GM19238 (cell line): ENCODE results near the gene HEMK1.
A peak's percentile ranks its signal among the peaks of the same experiment; 100 is the strongest.

Experiments
- DNase-seq: peaks from one replicate; pipeline ENCODE4 v3.0.0; 2011; ENCODE audit warnings: low spot score; ENCODE audit not compliant: insufficient read length

The HEMK1 gene, protein sequence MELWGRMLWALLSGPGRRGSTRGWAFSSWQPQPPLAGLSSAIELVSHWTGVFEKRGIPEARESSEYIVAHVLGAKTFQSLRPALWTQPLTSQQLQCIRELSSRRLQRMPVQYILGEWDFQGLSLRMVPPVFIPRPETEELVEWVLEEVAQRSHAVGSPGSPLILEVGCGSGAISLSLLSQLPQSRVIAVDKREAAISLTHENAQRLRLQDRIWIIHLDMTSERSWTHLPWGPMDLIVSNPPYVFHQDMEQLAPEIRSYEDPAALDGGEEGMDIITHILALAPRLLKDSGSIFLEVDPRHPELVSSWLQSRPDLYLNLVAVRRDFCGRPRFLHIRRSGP

DNA sequence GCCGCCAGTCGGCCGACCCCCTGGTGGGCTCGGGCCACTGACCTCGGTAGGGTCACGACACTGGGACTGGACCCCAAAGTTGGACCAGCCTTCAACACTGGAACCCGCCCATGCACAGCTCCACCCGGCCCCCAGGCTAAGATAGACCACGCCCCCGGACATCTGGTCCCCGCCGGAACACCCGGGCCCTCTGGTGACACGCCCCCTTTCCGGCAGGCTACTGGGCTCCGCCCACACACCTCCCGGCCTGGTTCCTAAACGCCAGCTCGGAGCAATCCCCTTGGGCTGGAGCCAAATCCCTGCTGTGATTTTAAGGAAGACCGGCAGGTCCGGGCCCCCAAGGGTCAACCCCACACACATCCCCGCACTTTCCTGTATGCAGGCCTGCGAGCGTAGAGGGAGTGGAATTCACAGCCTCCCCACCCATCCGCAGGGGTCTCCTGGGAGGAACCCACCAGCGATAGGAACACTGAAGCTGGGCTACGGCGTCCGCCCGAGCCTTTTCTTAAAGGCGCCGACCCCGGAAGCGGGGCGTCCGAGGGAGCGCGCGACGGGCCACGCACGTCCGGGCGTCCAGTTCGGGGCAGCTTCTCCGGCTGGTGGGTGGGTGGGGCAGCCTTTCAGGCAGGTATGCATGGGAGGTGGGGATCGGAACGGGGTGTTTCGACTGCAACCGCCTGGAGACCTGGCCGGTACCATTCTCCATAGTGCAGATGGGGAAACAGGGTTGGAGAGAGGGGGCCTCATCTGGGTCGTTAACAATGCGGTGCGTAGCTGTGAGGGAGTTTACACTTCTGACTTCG is at the start of gene HEMK1:
Gene HEMK1 (plus strand): TSS at position 576 of the 803 bp plus-strand sequence. CDS start 1,583 bp downstream, outside the sequence.
- peak; percentile 97 for DNase-seq

DNA sequence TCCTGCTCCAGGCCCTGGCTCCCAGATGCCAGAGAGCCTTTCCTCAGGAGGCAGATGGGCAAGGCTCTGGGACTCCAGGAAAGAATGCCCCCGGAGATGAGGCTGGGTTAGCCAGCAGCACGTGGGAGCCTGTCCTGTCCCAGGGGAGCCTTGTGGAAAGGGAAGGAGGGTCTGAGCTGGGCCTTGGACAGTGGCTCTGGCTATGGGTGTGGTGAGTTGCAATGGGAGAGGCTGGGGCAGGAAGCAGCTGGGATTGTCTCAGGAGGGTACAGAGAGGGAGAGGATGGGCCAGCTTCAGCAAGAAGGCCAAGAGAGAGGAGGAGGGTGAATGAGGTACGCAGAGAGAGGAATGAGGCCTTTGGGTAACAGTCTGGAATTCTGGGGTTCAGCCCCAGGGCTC is 48.5 kb upstream of the HEMK1 start:
- no peak for DNase-seq

DNA sequence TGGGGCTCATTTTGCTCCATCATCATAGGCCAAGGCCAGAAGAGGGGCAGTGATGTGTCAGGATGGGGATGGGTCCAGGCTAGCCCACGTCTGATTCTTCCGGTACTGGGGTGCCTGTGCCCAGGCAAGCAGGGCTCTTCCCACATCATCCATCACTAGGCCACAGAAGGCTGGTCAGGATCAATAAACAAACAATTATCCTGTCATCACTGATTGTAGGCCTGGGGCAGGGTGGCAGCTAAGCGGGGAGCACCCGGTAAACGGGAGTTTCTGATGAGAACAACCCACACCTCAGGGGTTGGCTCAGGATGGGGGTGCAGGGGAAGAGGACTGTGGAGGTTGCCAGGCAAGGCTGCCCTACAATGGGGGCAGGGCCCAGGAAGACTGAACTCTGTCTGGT is 47.8 kb upstream of the HEMK1 start:
- no peak for DNase-seq

DNA sequence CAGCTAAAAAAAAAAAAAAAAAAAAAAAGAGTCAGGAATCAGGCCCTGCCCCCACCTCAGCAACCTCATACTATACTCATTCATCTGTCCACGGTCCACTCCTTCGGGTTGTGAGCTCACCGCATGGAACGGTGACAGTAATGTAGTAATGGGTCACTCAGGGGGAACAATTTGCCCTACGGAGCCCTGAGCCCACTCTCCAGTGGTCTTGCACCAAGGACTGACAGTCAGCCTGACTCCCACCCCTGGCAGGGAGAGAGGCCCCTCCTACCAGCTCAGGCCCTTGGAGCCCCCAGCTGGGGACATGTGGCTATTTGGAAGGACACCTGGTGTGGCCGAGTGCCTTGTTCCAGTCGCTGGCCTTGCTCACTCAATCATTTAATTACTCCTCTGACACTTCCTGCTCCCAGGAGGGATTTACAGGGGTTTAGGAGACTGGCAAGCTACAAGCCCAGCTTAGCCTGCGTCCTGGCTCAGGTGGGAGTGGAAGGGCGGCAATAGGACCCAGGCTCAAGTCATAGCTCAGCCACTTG is 46.0 kb upstream of the HEMK1 start:
- no peak for DNase-seq

DNA sequence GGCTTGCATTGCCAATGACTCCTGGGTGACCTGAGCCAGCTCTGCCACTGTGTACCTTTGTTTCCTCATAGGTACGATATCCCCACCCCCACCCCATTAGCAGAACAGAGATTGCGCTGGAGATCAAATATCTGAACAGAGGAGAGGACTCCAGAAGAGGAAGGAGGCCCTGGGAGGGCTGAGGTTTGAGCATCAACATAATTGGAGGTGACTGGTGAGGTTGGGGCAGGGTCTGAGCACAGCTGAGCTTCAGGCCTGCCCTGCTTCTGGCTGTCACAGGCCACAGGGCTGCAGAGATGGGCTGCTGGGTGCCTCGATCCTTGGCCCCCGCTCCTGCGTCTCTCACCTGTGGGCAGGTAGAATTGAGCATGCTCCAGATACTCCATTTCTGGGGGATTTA is 44.6 kb upstream of the HEMK1 start:
- DNase-seq: no peak

GRCh38 chr3:50525191-50525910 is 44.0 kb upstream of the HEMK1 start:
- no peak for DNase-seq

- peak; percentile 51 for DNase-seq
Observed at GRCh38 chr3:50525987-50526386, 43.3 kb upstream of the HEMK1 start.

DNA sequence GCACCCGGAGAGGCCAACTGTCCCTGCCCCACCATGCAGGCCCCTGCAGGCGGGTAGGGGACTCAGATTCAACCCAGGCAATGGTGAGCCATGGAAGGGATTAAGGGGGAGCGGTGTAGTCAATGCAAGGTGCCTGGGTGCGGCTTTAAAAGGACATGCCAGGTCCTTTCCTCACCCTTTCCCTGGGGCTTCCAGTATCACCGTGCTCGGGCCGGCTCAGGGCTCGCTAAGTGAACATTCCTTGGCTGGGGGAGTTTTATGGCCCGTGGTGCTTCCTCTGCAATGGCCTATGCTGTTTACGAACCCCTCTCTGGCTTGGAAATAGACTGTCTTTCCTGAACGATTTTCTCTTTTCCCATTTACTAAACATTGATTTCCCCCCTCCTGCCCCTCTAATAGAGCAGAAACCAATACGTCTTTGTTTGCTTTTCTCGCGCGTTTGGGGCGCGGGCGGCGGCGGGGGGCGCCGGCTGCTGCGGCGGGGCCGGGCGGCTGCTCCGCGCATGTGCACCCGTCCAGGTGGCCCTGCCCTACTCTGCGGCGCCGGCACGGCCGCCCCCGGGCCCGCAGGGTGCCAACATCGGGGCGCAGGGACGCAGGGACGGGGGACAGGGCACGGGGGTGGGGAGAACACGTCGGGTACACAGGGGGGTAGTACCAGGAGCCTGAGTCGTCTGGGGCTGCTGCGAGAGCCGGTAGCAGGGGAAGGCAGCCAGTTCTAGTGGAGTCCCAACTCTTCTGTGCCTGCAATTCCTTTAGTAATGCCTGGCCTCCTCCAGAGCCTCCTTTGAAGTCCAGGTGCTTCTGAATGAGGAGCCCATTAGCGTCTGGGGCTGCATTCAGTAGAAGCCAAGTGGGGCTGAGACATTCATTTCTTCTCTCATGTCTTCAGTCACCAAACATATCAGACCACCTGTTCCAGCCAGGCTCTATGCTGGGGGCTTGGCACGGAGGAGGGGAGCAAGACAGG is 39.0 kb upstream of the HEMK1 start:
- no peak for DNase-seq

- DNase-seq: no peak
Observed at GRCh38 chr3:50531201-50531600, 38.1 kb upstream of the HEMK1 start.

DNA sequence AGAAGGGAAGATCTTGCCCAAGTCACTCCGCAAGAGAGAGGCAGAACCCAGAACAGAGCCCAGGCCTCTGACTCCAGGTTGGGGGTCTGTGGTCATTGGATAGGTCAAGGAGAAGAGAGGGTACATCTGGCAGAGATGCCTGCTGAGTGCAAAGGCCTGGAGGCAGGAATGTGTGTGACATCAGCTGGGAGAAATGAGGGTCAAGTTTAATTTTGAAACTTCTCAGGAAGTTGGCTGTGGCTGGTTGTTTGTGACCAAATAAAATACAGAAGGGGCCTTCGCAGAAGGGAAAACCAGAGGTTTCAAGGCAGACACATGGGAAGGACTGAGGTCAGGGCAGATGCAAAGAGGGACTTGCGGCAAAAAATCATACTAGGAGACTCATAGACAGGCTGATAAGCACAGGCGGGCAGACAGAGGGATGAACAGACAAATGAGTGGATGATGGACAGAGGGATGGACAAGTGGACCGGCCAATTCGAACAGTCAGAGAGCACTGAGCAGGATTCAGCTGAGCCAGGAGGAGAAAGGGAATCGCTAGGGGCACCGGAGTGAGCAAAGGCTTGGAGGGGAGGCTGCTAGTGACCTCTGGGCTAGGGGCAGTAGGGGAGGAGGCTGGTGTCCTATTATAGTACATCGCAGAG is 37.1 kb upstream of the HEMK1 start:
- DNase-seq: no peak

- DNase-seq: no peak
Observed at GRCh38 chr3:50533316-50533715, 36.0 kb upstream of the HEMK1 start.

GRCh38 chr3:50533807-50534461 is 35.4 kb upstream of the HEMK1 start:
- DNase-seq: no peak

DNA sequence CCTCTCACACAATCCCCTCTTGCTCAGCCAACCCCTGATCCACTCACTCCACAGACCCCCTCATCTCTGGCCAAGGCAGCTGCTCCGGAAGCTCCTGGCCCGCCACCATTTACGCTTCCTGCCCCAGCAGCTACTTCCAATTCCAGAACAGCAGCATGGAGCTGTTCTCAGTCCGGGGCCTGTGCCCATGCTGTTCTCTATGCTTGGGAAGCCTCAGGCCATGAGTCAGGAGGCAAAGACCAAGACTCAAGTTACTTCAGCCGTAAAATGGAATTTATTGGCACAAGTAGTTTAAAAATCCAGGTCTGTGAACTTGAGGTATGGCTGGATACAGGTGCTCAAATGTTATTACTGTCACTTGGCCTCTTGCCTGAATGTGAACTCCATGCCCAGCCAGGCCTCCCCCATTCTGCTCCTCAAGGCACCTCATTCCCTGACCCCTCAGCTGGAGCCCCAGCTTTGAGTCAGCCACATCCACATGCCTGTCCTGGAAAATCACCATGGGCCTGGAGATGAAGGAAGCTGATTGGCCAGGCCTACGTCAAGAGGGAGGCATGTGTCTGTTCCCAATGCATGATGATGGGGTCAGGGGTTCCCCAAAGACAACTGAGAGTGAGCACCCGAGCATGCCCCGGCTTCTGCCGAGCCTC is 34.5 kb upstream of the HEMK1 start:
- DNase-seq: no peak

DNA sequence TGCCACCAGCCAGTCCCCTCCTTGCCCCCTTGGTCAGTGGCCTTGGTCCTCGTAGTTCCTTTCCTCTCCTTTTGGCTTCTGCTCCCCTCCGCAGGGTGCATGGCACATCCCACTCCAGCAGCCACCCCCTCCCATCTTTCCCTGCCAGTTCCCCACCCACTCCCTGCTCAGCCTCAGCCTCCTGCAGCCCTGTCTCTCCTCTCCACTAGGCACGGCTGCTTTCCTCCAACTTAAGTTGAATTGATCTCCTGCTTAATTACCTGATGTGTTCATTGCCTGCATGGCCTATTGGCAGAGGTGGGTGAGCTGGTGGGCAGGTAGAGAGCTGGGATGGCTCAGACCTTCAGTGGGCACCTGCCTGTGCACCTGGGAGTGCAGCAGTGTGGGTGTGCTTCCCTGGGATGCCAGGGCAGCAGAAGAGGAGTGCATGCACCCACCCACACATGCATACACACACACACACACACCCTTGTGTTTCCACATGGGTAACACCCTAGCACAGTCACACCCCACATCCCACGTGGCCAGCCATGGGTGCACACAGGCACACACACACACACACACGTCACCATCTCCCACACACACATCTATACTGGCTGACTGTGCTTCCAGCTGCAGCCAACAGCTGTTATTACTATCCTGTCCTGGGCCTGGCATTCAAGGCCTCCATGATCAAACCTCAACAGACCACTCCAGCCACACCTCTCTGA is 32.7 kb upstream of the HEMK1 start:
- no peak for DNase-seq

- DNase-seq: no peak
Observed at GRCh38 chr3:50537421-50538129, 31.7 kb upstream of the HEMK1 start.

DNA sequence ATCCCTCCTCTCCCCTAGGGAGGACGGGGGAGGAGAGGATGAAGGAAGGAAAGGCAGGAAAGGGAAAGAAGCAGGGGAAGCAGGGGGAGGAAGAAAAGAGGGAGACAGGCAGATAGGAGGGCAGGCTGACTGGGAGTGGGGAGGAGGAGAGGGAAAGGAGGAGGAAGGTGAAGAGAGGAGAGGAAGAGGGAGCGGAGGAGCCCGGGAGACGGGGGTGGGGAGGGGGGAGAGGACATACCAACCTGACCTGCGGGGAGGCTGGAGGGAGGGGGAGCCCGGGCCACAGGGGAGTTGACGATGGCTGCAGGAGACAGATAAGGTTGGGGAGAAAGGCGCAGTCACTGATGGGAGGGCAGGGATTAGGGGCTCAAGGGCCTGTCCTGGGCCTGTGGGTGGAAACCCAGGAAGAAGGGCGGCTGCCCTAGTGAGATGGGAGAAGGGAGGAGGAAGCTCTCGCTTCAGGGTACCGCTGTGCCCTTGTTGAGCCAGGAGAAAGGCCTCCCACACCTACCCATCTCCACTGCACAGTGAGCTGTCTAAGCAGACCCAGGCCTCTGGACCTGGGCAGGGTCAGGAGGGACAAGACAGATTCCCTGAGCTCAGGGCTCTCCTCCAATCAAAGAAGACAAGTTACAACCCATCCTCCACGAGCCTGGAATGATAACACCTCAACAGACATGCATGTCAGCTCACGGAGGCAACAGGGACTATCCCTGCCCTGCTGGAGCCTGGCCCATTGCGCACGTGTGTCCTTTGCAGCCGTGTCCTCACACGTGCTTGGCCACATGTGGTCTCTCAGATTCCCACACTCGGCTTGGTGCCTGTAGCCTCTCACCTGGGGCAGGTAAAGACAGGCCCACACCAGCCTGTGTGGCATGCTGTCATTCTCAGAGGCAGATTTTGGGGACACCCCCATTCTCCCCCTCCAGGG is 29.7 kb upstream of the HEMK1 start:
- DNase-seq: no peak
